ENCODE measurements around the gene GABRG3. TPM values are rescaled to one million over a fixed set of nuclear protein-coding genes. Genes with fewer than 3 reads are reported as not detected.

Gene GABRG3
- total RNA-seq, 1 experiment from 2014 or later = 0.15 TPM

- Histone ChIP-seq H3K18ac (ENCODE audit: insufficient read length, low read depth, low read length) (no peak overlapping the region), H3K23ac (ENCODE audit: insufficient read length, low read depth, low read length) (no peak overlapping the region), H3K23me2 (ENCODE audit: insufficient read length, low read depth, low read length, poor library complexity, severe bottlenecking) (no peaks in the 10 kb centered on the region), H3K56ac (ENCODE audit: insufficient read length, low read depth, low read length) (no peak overlapping the region), H3K79me2 (ENCODE audit: insufficient read depth, low read length) (no peaks in the 10 kb centered on the region), H3K4me1 (ENCODE audit: insufficient read depth, low read length) (no peaks in the 10 kb centered on the region), H2BK20ac (ENCODE audit: low read depth, low read length, poor library complexity, severe bottlenecking) (no peak overlapping the region), H4K91ac (ENCODE audit: insufficient read length, low read depth, low read length) (no peak overlapping the region), H2AK5ac (ENCODE audit: insufficient read length, low read length) (no peak overlapping the region), H2AFZ (ENCODE audit: low read length) (no peak overlapping the region), H4K5ac (ENCODE audit: insufficient read length, low read depth, low read length) (no peak overlapping the region), H3K4ac (ENCODE audit: low read depth, low read length) (no peak overlapping the region), H2BK15ac (ENCODE audit: low read depth, low read length) (no peak overlapping the region), H3T11ph (ENCODE audit: low read length) (no peak overlapping the region), H4K20me1 (ENCODE audit: control insufficient read depth, insufficient read depth, insufficient read length) (no peaks in the 10 kb centered on the region), H2BK120ac (ENCODE audit: low read depth, low read length, poor library complexity, severe bottlenecking) (no peak overlapping the region), H3K79me1 (ENCODE audit: insufficient read depth, low read depth, low read length, poor library complexity, severe bottlenecking) (no peaks in the 10 kb centered on the region), H3K9me3 (ENCODE audit: control insufficient read depth, low read depth, low read length) (no peaks in the 10 kb centered on the region), H3K9ac (ENCODE audit: extremely low read depth, insufficient read length, low read length) (no peak overlapping the region), H3K14ac (ENCODE audit: insufficient read depth, low read length) (no peak overlapping the region), H3K4me2 (ENCODE audit: insufficient read depth, insufficient read length, low read length) (no peak overlapping the region), H3K27me3 (ENCODE audit: insufficient read depth, low read length) (no peaks in the 10 kb centered on the region), H2BK12ac (ENCODE audit: insufficient read length, low read depth, low read length) (no peak overlapping the region), H2BK5ac (ENCODE audit: insufficient read length, low read length) (no peak overlapping the region), H4K8ac (replicated peaks; ENCODE audit: insufficient read length, low read depth, low read length) (no peak overlapping the region), H3K27ac (ENCODE audit: insufficient read length, low read depth, low read length) (no peak overlapping the region)
- H3K4me1 Mint-ChIP-seq = no peaks in the 10 kb centered on the region
- DNase-seq = no peak
- H3K4me3 Mint-ChIP-seq = no peak overlapping the region
- H3K27me3 Mint-ChIP-seq (ENCODE audit: low read depth) = no peaks in the 10 kb centered on the region
- WGBS (ENCODE audit: extremely low coverage, insufficient read length, low lambda C conversion rate) = no CpG with 5 or more reads among the region's 3 CpGs
- no peaks in the 10 kb centered on the region for H3K9me3 Mint-ChIP-seq
- TF ChIP-seq, protein P1, sequence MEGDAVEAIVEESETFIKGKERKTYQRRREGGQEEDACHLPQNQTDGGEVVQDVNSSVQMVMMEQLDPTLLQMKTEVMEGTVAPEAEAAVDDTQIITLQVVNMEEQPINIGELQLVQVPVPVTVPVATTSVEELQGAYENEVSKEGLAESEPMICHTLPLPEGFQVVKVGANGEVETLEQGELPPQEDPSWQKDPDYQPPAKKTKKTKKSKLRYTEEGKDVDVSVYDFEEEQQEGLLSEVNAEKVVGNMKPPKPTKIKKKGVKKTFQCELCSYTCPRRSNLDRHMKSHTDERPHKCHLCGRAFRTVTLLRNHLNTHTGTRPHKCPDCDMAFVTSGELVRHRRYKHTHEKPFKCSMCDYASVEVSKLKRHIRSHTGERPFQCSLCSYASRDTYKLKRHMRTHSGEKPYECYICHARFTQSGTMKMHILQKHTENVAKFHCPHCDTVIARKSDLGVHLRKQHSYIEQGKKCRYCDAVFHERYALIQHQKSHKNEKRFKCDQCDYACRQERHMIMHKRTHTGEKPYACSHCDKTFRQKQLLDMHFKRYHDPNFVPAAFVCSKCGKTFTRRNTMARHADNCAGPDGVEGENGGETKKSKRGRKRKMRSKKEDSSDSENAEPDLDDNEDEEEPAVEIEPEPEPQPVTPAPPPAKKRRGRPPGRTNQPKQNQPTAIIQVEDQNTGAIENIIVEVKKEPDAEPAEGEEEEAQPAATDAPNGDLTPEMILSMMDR (conservative IDR thresholded peaks at IDR 0.05) = no peak
- no peaks in the 10 kb centered on the region for H3K36me3 Mint-ChIP-seq (ENCODE audit: insufficient read depth in 1 of 3, low read depth in 3 of 3)
- H3K27ac Mint-ChIP-seq = no peak overlapping the region
These were observed 321.7 kb downstream of the GABRG3 start for GRCh38 chr15:27292641-27293040.
